Measurements from ENCODE around the gene TF.

- TF ChIP-seq RAD21 (IDR thresholded peaks at IDR 0.05; ENCODE audit: low read length): no peak
- no peak for TF ChIP-seq YY1 (IDR thresholded peaks at IDR 0.05; ENCODE audit: low read depth)
Observed at GRCh38 chr3:133746712-133747066, 496 bp downstream of the TF start.
